Measurements from ENCODE around the gene SHISAL1.

- no peak for TF ChIP-seq CTCF (IDR thresholded peaks at IDR 0.05)
- TF ChIP-seq EZH2 (IDR thresholded peaks at IDR 0.05; ENCODE audit: borderline replicate concordance, insufficient read depth, low read depth, low read length, poor library complexity, severe bottlenecking) = no peak
These were observed 91.7 kb downstream of the SHISAL1 start for GRCh38 chr22:44220727-44221680.
